Bone marrow (tissue), 2 donors: ENCODE measurements around the gene AKAP7.
A peak's percentile ranks its signal among the peaks of the same experiment; 100 is the strongest.
"Not testable (repeated sequence)": the region's sequence is repeated elsewhere in the genome, so short reads cannot be mapped to it uniquely, and the experiment has no call there.

Experiments used
- DNase-seq, 2 donors: peaks; one replicate each; lab custom pipeline; 2025; lab: John Stamatoyannopoulos, UW

The AKAP7 gene

GRCh38 chr6:131135244-131136020, at the start of gene AKAP7:
AKAP7 (plus strand) TSS chr6:131135467; CDS start chr6:131135764, 297 bp downstream.
- peak; percentile 54 to 65 for DNase-seq

- not testable (repeated sequence) for DNase-seq
Observed at GRCh38 chr6:131090339-131090738, 44.9 kb upstream of the AKAP7 start.

- not testable (repeated sequence) for DNase-seq
Observed at GRCh38 chr6:131091944-131092343, 43.3 kb upstream of the AKAP7 start.

GRCh38 chr6:131093334-131093733, 41.9 kb upstream of the AKAP7 start:
- DNase-seq: no peak

- no peak for DNase-seq
Observed at GRCh38 chr6:131096786-131097185, 38.5 kb upstream of the AKAP7 start.

GRCh38 chr6:131101911-131102680, 33.2 kb upstream of the AKAP7 start:
- DNase-seq: no peak

- DNase-seq: no peak
Observed at GRCh38 chr6:131103296-131103695, 32.0 kb upstream of the AKAP7 start.

- DNase-seq: no peak
Observed at GRCh38 chr6:131103901-131104300, 31.4 kb upstream of the AKAP7 start.

- DNase-seq: no peak
Observed at GRCh38 chr6:131107151-131107550, 28.1 kb upstream of the AKAP7 start.

GRCh38 chr6:131112249-131112648, 23.0 kb upstream of the AKAP7 start:
- DNase-seq: no peak

GRCh38 chr6:131115651-131116050, 19.6 kb upstream of the AKAP7 start:
- no peak for DNase-seq

GRCh38 chr6:131116321-131116720, 18.9 kb upstream of the AKAP7 start:
- no peak for DNase-seq

GRCh38 chr6:131116755-131117360, 18.4 kb upstream of the AKAP7 start:
- DNase-seq: no peak

- DNase-seq: peak in 1 of 2 donors; percentile 39
Observed at GRCh38 chr6:131117878-131118277, 17.4 kb upstream of the AKAP7 start.

- DNase-seq: no peak
Observed at GRCh38 chr6:131122007-131122406, 13.3 kb upstream of the AKAP7 start.

- DNase-seq: no peak
Observed at GRCh38 chr6:131122516-131122915, 12.8 kb upstream of the AKAP7 start.

- DNase-seq: no peak
Observed at GRCh38 chr6:131124336-131125071, 10.8 kb upstream of the AKAP7 start.

GRCh38 chr6:131125431-131125830, 9.8 kb upstream of the AKAP7 start:
- no peak for DNase-seq

GRCh38 chr6:131129689-131130553, 5.3 kb upstream of the AKAP7 start:
- no peak for DNase-seq

- DNase-seq: no peak
Observed at GRCh38 chr6:131130554-131130940, 4.7 kb upstream of the AKAP7 start.

GRCh38 chr6:131132360-131132759, 2.9 kb upstream of the AKAP7 start:
- DNase-seq: no peak
